GM19438 (cell line): Measurements from ENCODE around the gene ADAM8.
"Not testable (repeated sequence)": the region's sequence is repeated elsewhere in the genome, so short reads cannot be mapped to it uniquely, and the experiment has no call there.

ENCODE experiments used
- ATAC-seq: cut with Tn5 transposase; IDR thresholded peaks from one replicate; pipeline ENCODE4 v1.9.1; 2021; ENCODE audit warnings: low read depth; ENCODE audit not compliant: unreplicated experiment

The ADAM8 gene

GRCh38 chr10:133235265-133235855 is 41.3 kb downstream of the ADAM8 start:
- no peak for ATAC-seq

GRCh38 chr10:133234796-133235195 is 41.9 kb downstream of the ADAM8 start:
- ATAC-seq = not testable (repeated sequence)

GRCh38 chr10:133231946-133232574 is 44.6 kb downstream of the ADAM8 start:
- no peak for ATAC-seq

- ATAC-seq = no peak
Measured at GRCh38 chr10:133231244-133231945, 45.3 kb downstream of the ADAM8 start.

DNA sequence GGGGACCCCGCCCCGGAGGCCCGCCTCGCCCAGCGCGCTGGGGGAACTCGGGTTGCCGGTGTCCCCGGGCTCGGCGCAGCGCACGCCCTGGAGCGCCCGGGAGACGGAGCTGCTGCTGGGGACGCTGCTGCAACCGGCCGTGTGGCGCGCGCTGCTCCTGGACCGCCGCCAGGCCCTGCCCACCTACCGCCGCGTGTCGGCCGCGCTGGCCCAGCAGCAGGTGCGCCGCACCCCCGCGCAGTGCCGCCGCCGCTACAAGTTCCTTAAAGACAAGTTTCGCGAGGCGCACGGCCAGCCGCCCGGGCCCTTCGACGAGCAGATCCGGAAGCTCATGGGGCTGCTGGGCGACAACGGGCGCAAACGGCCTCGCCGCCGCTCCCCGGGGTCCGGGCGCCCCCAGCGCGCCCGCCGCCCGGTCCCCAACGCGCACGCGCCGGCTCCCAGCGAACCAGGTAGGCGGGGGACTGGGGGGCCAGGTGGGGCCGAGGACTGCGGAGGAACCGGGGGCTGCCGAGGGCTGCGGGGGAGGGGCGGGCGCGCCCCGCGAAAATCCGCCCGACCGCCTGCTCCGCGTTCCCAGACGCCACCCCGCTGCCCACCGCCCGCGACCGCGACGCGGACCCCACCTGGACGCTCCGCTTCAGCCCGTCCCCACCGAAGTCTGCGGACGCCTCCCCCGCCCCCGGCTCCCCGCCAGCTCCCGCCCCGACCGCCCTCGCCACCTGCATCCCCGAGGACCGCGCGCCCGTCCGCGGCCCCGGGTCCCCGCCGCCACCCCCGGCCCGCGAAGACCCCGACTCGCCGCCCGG is 46.1 kb downstream of the ADAM8 start:
- no peak for ATAC-seq

DNA sequence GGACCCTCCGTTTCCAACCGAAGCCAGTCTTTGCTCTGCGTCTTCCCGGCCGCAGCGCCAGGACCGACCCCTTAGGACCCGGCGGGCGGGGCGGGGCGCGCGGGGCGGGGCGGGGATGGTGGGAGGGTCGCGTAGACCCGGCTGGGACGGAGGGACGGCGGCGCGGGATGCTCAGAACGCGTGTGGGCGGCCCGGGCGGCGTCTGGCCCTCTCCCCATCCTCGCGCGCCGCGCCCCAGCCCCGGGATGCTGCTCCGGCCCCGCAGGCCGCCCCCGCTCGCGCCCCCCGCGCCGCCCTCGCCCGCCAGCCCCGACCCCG is 46.7 kb downstream of the ADAM8 start, which contains the start of gene UTF1:
TSS of gene UTF1 (plus strand) at position 174 of the 318 bp plus-strand sequence. CDS start at position 246, 72 bp downstream.
- ATAC-seq = no peak

GRCh38 chr10:133229265-133230043 is 47.2 kb downstream of the ADAM8 start:
- ATAC-seq = no peak

- ATAC-seq = no peak
Measured at GRCh38 chr10:133227256-133227655, 49.4 kb downstream of the ADAM8 start.

- ATAC-seq = no peak
Measured at GRCh38 chr10:133226251-133226808, 50.3 kb downstream of the ADAM8 start.

- ATAC-seq = no peak
Measured at GRCh38 chr10:133225707-133226191, 50.9 kb downstream of the ADAM8 start.

DNA sequence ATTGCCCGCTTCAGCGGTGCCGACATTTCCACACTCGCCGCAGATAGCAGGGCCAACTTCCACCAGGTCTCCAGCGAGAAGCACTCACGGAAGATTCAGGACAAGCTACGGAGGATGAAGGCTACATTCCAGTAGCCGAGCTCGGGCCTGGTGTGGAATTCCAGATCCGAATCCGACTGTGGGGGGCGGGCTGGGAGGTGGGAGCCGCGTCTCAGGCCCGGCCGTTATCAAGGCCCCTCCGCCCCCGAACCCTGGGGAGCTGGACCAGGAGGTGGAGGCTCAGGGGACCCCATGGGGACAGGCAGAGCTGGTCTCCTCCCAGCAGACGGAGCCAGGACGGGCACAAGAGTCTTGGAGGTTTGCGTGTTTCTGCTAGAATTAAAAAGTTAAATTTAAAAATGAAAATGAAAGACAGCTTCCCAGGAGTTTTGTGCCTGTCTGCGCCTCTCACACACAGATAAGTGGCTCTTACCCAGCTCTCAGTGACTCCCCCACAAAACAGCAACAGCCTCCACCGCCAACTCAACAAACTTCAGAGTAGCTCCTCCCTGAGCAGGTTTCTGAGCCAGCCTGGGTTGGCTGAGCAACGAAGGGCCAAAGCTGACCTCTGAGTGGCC is 51.8 kb downstream of the ADAM8 start:
- no peak for ATAC-seq

GRCh38 chr10:133224076-133224475 is 52.6 kb downstream of the ADAM8 start:
- no peak for ATAC-seq

GRCh38 chr10:133221756-133222155 is 54.9 kb downstream of the ADAM8 start:
- not testable (repeated sequence) for ATAC-seq

- no peak for ATAC-seq
Measured at GRCh38 chr10:133221331-133221730, 55.3 kb downstream of the ADAM8 start.

DNA sequence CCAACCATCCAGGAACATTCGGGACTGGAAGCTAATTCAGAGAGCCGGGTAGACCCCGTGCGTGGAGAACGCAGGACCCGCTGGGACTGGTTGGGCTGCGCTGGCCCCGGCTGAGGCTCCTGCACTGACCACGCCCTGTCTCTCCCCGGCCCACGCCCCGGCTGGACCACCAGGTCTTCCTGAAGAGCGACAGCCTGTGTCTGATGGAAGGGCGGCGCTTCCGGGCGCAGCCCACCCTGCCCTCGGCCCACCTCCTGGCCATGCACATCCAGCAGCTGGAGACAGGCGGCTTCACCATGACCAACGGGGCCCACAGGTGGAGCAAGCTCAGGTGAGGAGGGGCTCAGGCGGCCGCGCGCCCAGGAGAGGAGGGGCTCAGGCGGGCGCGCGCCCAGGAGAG is 56.9 kb downstream of the ADAM8 start:
- no peak for ATAC-seq

DNA sequence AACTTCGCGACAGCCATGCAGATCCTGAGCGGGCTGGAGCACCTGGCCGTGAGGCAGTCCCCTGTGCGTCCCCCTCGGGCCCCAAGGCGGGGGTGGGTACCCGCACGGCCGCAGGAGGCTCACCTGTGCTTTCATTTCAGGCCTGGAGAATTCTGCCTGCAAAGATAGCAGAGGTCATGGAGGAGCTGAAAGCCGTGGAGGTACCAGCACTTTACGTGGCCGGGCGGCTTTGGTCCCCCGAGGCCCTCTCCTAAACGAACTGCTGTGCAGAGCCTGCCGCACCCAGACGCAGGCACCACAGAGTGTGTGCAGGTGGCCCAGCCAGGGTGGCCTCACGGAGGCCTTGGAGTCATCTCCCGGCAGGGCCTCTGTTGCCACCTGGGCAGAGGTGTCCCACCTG is 57.8 kb downstream of the ADAM8 start:
- no peak for ATAC-seq

DNA sequence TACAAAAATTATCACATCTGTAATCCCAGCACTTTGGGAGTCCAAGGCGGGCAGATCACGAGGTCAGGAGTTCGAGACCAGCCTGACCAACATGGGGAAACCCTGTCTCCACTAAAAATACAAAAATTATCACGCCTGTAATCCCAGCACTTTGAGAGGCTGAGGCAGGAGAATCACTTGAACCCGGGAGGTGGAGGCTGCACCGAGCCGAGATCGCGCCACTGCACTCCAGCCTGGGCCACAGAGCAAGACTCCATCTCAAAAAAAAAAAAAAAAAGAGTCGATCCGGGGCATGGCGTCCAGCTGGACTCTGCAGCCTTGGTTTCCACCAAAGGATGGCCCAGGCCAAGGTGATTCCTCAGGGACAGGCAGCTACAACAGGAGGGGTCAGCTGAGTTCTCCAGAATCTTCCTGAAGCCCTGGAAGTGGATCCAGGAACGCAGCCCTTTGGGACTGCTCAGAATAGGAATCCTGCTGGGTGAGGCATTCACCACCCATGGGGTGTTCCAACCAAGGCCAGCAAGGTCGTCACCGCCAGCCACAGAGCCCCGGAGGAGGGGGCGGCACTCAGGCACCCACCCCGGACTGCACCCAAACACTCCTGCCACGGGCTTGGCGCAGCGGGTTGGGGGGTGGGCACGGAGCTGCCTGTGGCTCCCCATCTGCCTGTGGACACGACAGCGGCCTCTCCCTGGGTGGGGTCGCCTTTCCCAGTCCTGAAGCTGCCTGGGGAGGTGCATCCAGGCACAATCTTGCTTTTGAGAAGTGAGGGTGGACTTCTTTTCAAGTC is 58.7 kb downstream of the ADAM8 start:
- no peak for ATAC-seq

DNA sequence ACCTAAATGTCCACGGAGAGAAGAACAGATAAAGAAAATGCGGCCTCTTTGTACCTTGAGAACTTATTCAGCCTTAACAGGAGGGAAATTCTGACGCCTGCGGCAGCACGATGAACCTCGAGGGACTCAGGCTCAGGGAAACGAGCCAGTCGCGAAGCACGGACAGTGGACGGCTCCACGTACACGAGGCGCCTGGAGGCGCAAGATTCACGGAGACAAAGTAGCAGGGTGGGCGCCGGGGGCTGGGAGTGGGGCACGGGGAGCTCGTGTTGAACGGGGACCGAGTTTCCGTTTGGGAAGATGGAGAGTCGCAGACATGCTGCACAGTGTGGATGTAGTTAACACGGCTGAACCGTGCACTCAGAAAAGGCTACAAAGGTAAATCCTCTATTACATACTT is 59.9 kb downstream of the ADAM8 start:
- ATAC-seq = no peak

DNA sequence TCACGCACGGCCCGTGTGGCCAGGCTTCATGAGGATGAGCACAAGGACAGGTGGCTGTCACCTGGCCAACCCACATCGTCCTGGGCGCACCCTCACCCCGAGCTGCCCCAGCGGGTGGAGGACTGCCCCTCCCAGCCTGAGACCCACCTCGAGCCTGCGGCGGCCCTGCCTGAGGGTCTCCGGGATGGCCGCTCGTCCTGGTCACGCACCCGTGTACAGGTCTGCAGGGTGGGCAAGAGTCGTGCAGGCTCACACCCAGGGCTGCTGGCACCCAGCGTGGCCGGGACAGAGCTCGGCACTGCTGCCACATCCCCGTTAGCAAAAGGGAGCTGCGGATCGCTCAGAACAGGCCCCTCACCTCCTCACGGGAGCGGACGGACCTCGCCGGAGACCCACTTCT is 61.1 kb downstream of the ADAM8 start:
- ATAC-seq = no peak
